DMS79 treated with DMSO at 0.1 percent for 48 hours (cell line): ENCODE results near the gene CLEC4G.

ENCODE experiments used
- DNase-seq: peaks from one replicate; lab custom pipeline; 2025; lab: John Stamatoyannopoulos, UW

Gene CLEC4G

GRCh38 chr19:7697721-7698287, 34.1 kb downstream of the CLEC4G start:
- no peak for DNase-seq

GRCh38 chr19:7694499-7694898, 37.4 kb downstream of the CLEC4G start:
- DNase-seq = no peak

- DNase-seq = no peak
These were observed 39.4 kb downstream of the CLEC4G start for GRCh38 chr19:7692417-7693088.

GRCh38 chr19:7691497-7691896, 40.4 kb downstream of the CLEC4G start:
- DNase-seq = no peak

- no peak for DNase-seq
These were observed 41.1 kb downstream of the CLEC4G start for GRCh38 chr19:7690779-7691258.

GRCh38 chr19:7689165-7689564, 42.7 kb downstream of the CLEC4G start:
- DNase-seq = no peak

- no peak for DNase-seq
These were observed 44.7 kb downstream of the CLEC4G start for GRCh38 chr19:7687177-7687576.

GRCh38 chr19:7685546-7686445, 46.1 kb downstream of the CLEC4G start:
- DNase-seq = no peak

GRCh38 chr19:7682175-7682855, 49.6 kb downstream of the CLEC4G start:
- no peak for DNase-seq

- no peak for DNase-seq
These were observed 50.4 kb downstream of the CLEC4G start for GRCh38 chr19:7681340-7682174.

- DNase-seq = peak; percentile 65
These were observed 51.1 kb downstream of the CLEC4G start, which contains the start of gene TRAPPC5 for GRCh38 chr19:7680606-7681339. TSS of gene TRAPPC5 (plus strand) at chr19:7680833. CDS start at chr19:7682254, 1,421 bp downstream.

- DNase-seq = no peak
These were observed 51.9 kb downstream of the CLEC4G start for GRCh38 chr19:7679771-7680605.

GRCh38 chr19:7678971-7679751, 52.7 kb downstream of the CLEC4G start:
- peak; percentile 18 for DNase-seq
